Trophoblast cell (in vitro differentiated cells and primary cell): ENCODE results near the gene RANBP3L.

ENCODE experiments used
- DNase-seq, 2 donors: peaks; one replicate each; pipeline ENCODE4 v3.0.0-alpha.2; 2016
- H2AFZ ChIP-seq: 2 replicates; pipeline ENCODE4 v1.6.1; 2013; ENCODE audit warnings: low read length, moderate library complexity, mild to moderate bottlenecking; ENCODE audit not compliant: insufficient read depth, poor library complexity
- H2AK5ac ChIP-seq: 2 replicates; pipeline ENCODE4 v1.6.1; 2013; ENCODE audit warnings: mild to moderate bottlenecking, low read length
- H2BK120ac ChIP-seq: 2 replicates; pipeline ENCODE4 v1.6.1; 2013; ENCODE audit warnings: low read length, mild to moderate bottlenecking, moderate library complexity; ENCODE audit not compliant: insufficient read depth, poor library complexity
- H2BK12ac ChIP-seq: 2 replicates; pipeline ENCODE4 v1.6.1; 2013; ENCODE audit warnings: mild to moderate bottlenecking, low read length, moderate library complexity
- H2BK5ac ChIP-seq: 2 replicates; pipeline ENCODE4 v1.6.1; 2013; ENCODE audit warnings: low read length, low read depth, moderate library complexity, mild to moderate bottlenecking; ENCODE audit not compliant: poor library complexity
- H3K14ac ChIP-seq: 2 replicates; pipeline ENCODE4 v1.6.1; 2013; ENCODE audit warnings: mild to moderate bottlenecking, low read length
- H3K18ac ChIP-seq: 2 replicates; pipeline ENCODE4 v1.6.1; 2013; ENCODE audit warnings: mild to moderate bottlenecking, low read length
- H3K23ac ChIP-seq: 2 replicates; pipeline ENCODE4 v1.6.1; 2013; ENCODE audit warnings: low read length
- H3K27ac ChIP-seq: 2 replicates; pipeline ENCODE4 v1.5.1; 2013; ENCODE audit warnings: low read depth, mild to moderate bottlenecking, inconsistent platforms, low read length, moderate library complexity
- H3K27me3 ChIP-seq: 2 replicates; pipeline ENCODE4 v1.6.1; 2013; ENCODE audit warnings: inconsistent platforms, mild to moderate bottlenecking, low read length, moderate library complexity; ENCODE audit not compliant: insufficient read depth
- H3K36me3 ChIP-seq, 2 experiments: 1 replicate in 1 of 2; 2 replicates in 1 of 2; pipeline ENCODE4 v1.6.1; 2013; ENCODE audit warnings: low read length in 2 of 2, mild to moderate bottlenecking in 2 of 2, moderate library complexity in 1 of 2; ENCODE audit not compliant: insufficient read depth in 2 of 2, control insufficient read depth in 1 of 2
- H3K4ac ChIP-seq: 2 replicates; pipeline ENCODE4 v1.6.1; 2013; ENCODE audit warnings: low read depth, mild to moderate bottlenecking, low read length, moderate library complexity
- H3K4me1 ChIP-seq, 2 experiments: 1 replicate in 1 of 2; 2 replicates in 1 of 2; pipeline ENCODE4 v1.6.1; 2013; ENCODE audit warnings: low read length in 2 of 2, mild to moderate bottlenecking in 2 of 2, moderate library complexity in 1 of 2; ENCODE audit not compliant: insufficient read depth in 2 of 2, control insufficient read depth in 1 of 2
- H3K4me2 ChIP-seq: 2 replicates; pipeline ENCODE4 v1.6.1; 2013; ENCODE audit warnings: inconsistent platforms, mild to moderate bottlenecking, low read length, moderate library complexity
- H3K4me3 ChIP-seq: 2 replicates; pipeline ENCODE4 v1.5.1; 2013; ENCODE audit warnings: mild to moderate bottlenecking, low read depth, low read length, inconsistent platforms
- H3K79me1 ChIP-seq: one replicate; pipeline ENCODE4 v1.6.1; 2013; ENCODE audit warnings: low read length
- H3K79me2 ChIP-seq: 2 replicates; pipeline ENCODE4 v1.6.1; 2013; ENCODE audit warnings: low read length, mild to moderate bottlenecking; ENCODE audit not compliant: control insufficient read depth, insufficient read depth, poor library complexity
- H3K9ac ChIP-seq: 2 replicates; pipeline ENCODE4 v1.6.1; 2013; ENCODE audit warnings: mild to moderate bottlenecking, low read length
- H3K9me3 ChIP-seq: 2 replicates; pipeline ENCODE4 v1.6.1; 2013; ENCODE audit warnings: low read depth, mild to moderate bottlenecking, control low read depth, inconsistent platforms, low read length; ENCODE audit not compliant: insufficient read depth
- H4K12ac ChIP-seq: 2 replicates; pipeline ENCODE4 v1.6.1; 2013; ENCODE audit warnings: low read depth, mild to moderate bottlenecking, low read length, moderate library complexity
- H4K8ac ChIP-seq: 2 replicates; pipeline ENCODE4 v1.6.1; 2013; ENCODE audit warnings: low read depth, mild to moderate bottlenecking, low read length, moderate library complexity
- H4K91ac ChIP-seq: one replicate; pipeline ENCODE4 v1.6.1; 2013; ENCODE audit warnings: low read depth, mild to moderate bottlenecking, low read length, moderate library complexity
- WGBS: extraction: QIAGEN DNeasy Blood & Tissue Kit; methylation state at CpG from one replicate; pipeline ENCODE4 v1.1.7; 2013; ENCODE audit warnings: missing lambda C conversion rate; ENCODE audit not compliant: insufficient read length, insufficient coverage; ENCODE audit errors: extremely low coverage; 5-methylcytosine and 5-hydroxymethylcytosine counted together

The RANBP3L gene

GRCh38 chr5:36323926-36324781 is 22.5 kb upstream of the RANBP3L start:
- no peak overlapping the region for H3K14ac ChIP-seq
- H3K4ac ChIP-seq = no peak overlapping the region
- no peaks in the 10 kb centered on the region for H3K79me1 ChIP-seq
- H3K36me3 ChIP-seq = no peaks in the 10 kb centered on the region
- H2BK12ac ChIP-seq = no peak overlapping the region
- no peaks in the 10 kb centered on the region for H3K27me3 ChIP-seq
- no CpG with 5 or more reads among the region's 6 CpGs for WGBS
- no peak overlapping the region for H2BK5ac ChIP-seq
- no peak overlapping the region for H2AFZ ChIP-seq
- H3K18ac ChIP-seq = no peak overlapping the region
- no peak overlapping the region for H4K8ac ChIP-seq
- H3K27ac ChIP-seq = no peak overlapping the region
- H2BK120ac ChIP-seq = no peak overlapping the region
- no peak overlapping the region for H4K12ac ChIP-seq
- H3K9ac ChIP-seq = no peak overlapping the region
- H3K9me3 ChIP-seq = no peaks in the 10 kb centered on the region
- no peak overlapping the region for H4K91ac ChIP-seq
- H3K79me2 ChIP-seq = no peaks in the 10 kb centered on the region
- no peaks in the 10 kb centered on the region for H3K4me1 ChIP-seq
- DNase-seq = no peak
- no peak overlapping the region for H3K4me3 ChIP-seq
- H3K23ac ChIP-seq = no peak overlapping the region
- H2AK5ac ChIP-seq = no peak overlapping the region
- H3K4me2 ChIP-seq = no peak overlapping the region

- H3K36me3 ChIP-seq = no peaks in the 10 kb centered on the region
- no peaks in the 10 kb centered on the region for H3K79me1 ChIP-seq
- no peak overlapping the region for H3K4me3 ChIP-seq
- DNase-seq = no peak
- no peak overlapping the region for H3K23ac ChIP-seq
- no peaks in the 10 kb centered on the region for H3K9me3 ChIP-seq
- H4K12ac ChIP-seq = no peak overlapping the region
- H3K4me1 ChIP-seq = no peaks in the 10 kb centered on the region
- H3K4me2 ChIP-seq = no peak overlapping the region
- no peaks in the 10 kb centered on the region for H3K27me3 ChIP-seq
- H3K9ac ChIP-seq = no peak overlapping the region
- H4K8ac ChIP-seq = no peak overlapping the region
- H3K79me2 ChIP-seq = no peaks in the 10 kb centered on the region
- WGBS = no CpG with 5 or more reads among the region's 1 CpG
- H3K4ac ChIP-seq = no peak overlapping the region
- no peak overlapping the region for H3K14ac ChIP-seq
- H3K27ac ChIP-seq = no peak overlapping the region
- no peak overlapping the region for H4K91ac ChIP-seq
- H2BK120ac ChIP-seq = no peak overlapping the region
- H2BK5ac ChIP-seq = no peak overlapping the region
- no peak overlapping the region for H2AFZ ChIP-seq
- no peak overlapping the region for H3K18ac ChIP-seq
- no peak overlapping the region for H2AK5ac ChIP-seq
- H2BK12ac ChIP-seq = no peak overlapping the region
Observed at GRCh38 chr5:36312953-36313672, 11.4 kb upstream of the RANBP3L start.

- H3K27ac ChIP-seq = no peak overlapping the region
- no peak overlapping the region for H3K14ac ChIP-seq
- H3K18ac ChIP-seq = no peak overlapping the region
- no peak overlapping the region for H3K23ac ChIP-seq
- H4K12ac ChIP-seq = no peak overlapping the region
- no peaks in the 10 kb centered on the region for H3K36me3 ChIP-seq
- H3K79me2 ChIP-seq = no peaks in the 10 kb centered on the region
- H2BK12ac ChIP-seq = no peak overlapping the region
- H3K4me1 ChIP-seq = no peaks in the 10 kb centered on the region
- no peak overlapping the region for H2BK5ac ChIP-seq
- no peak overlapping the region for H4K91ac ChIP-seq
- no peak overlapping the region for H2BK120ac ChIP-seq
- no peak overlapping the region for H3K4ac ChIP-seq
- no peak overlapping the region for H2AFZ ChIP-seq
- no peaks in the 10 kb centered on the region for H3K27me3 ChIP-seq
- H4K8ac ChIP-seq = no peak overlapping the region
- no peak overlapping the region for H2AK5ac ChIP-seq
- WGBS = no CpG with 5 or more reads among the region's 1 CpG
- no peaks in the 10 kb centered on the region for H3K9me3 ChIP-seq
- no peak overlapping the region for H3K9ac ChIP-seq
- no peak for DNase-seq
- H3K4me2 ChIP-seq = no peak overlapping the region
- H3K79me1 ChIP-seq = no peaks in the 10 kb centered on the region
- H3K4me3 ChIP-seq = no peak overlapping the region
Observed at GRCh38 chr5:36311956-36312355, 10.3 kb upstream of the RANBP3L start.

GRCh38 chr5:36310138-36310537 is 8.4 kb upstream of the RANBP3L start:
- H2BK120ac ChIP-seq = no peak overlapping the region
- no peaks in the 10 kb centered on the region for H3K9me3 ChIP-seq
- H4K91ac ChIP-seq = no peak overlapping the region
- H2AK5ac ChIP-seq = no peak overlapping the region
- H3K14ac ChIP-seq = no peak overlapping the region
- no peaks in the 10 kb centered on the region for H3K27me3 ChIP-seq
- no peaks in the 10 kb centered on the region for H3K79me1 ChIP-seq
- no CpG with 5 or more reads among the region's 3 CpGs for WGBS
- DNase-seq = no peak
- H3K4me3 ChIP-seq = no peak overlapping the region
- no peak overlapping the region for H4K8ac ChIP-seq
- no peaks in the 10 kb centered on the region for H3K79me2 ChIP-seq
- H3K9ac ChIP-seq = no peak overlapping the region
- no peak overlapping the region for H3K4ac ChIP-seq
- no peaks in the 10 kb centered on the region for H3K36me3 ChIP-seq
- H2BK5ac ChIP-seq = no peak overlapping the region
- no peaks in the 10 kb centered on the region for H3K4me1 ChIP-seq
- H3K27ac ChIP-seq = no peak overlapping the region
- no peak overlapping the region for H3K18ac ChIP-seq
- no peak overlapping the region for H2AFZ ChIP-seq
- no peak overlapping the region for H3K23ac ChIP-seq
- H3K4me2 ChIP-seq = no peak overlapping the region
- H2BK12ac ChIP-seq = no peak overlapping the region
- no peak overlapping the region for H4K12ac ChIP-seq
